Urinary bladder (tissue), 4 donors: ENCODE results near the gene RXFP1. TPM values are rescaled to one million over a fixed set of nuclear protein-coding genes. Genes with fewer than 3 reads are reported as not detected.

ENCODE experiments used
- DNase-seq: peaks from one replicate; pipeline ENCODE4 v3.0.0-alpha.2; 2015; ENCODE audit errors: extremely low spot score
- H3K27ac ChIP-seq: one replicate; pipeline ENCODE4 v1.5.1; 2013; ENCODE audit warnings: low read depth, mild to moderate bottlenecking, moderate library complexity
- H3K36me3 ChIP-seq: one replicate; pipeline ENCODE4 v1.6.1; 2013; ENCODE audit warnings: mild to moderate bottlenecking, moderate library complexity; ENCODE audit not compliant: insufficient read depth
- H3K4me1 ChIP-seq: one replicate; pipeline ENCODE4 v1.6.1; 2013; ENCODE audit warnings: mild to moderate bottlenecking, moderate library complexity; ENCODE audit not compliant: insufficient read depth
- H3K4me3 ChIP-seq: one replicate; pipeline ENCODE4 v1.5.1; 2013; ENCODE audit warnings: low read depth, low read length
- WGBS: extraction: QIAGEN DNeasy Blood & Tissue Kit; methylation state at CpG from one replicate; pipeline ENCODE4 v1.1.7; 2013; 5-methylcytosine and 5-hydroxymethylcytosine counted together
- polyA plus RNA-seq: library from polyadenylated mRNA; stranded (reverse); fragments of 200-250 nt; gene quantifications from one replicate; pipeline ENCODE4 v1.2.3, GENCODE V29; 2013
- total RNA-seq: library from RNA; depleted of rRNA; stranded (reverse); fragments of >200 nt; gene quantifications from one replicate; pipeline ENCODE4 v1.2.3, GENCODE V29; 2014
- donor health status: healthy with polysubstance abuse.
- donor health status: healthy.

RXFP1 gene
- total and polyA plus RNA-seq, 2 donors = 0.03 to 1.2 TPM

GRCh38 chr4:158532556-158533231 is 11.0 kb downstream of the RXFP1 start:
- no peak overlapping the region for H3K4me3 ChIP-seq
- no peaks in the 10 kb centered on the region for H3K36me3 ChIP-seq
- no peak overlapping the region for H3K27ac ChIP-seq
- DNase-seq = no peak
- 52% methylated on average over 6 of the region's 6 CpGs for WGBS
- peaks cover 1% of the 10 kb centered on the region for H3K4me1 ChIP-seq

GRCh38 chr4:158534727-158535126 is 13.0 kb downstream of the RXFP1 start:
- H3K4me1 ChIP-seq = peaks cover 1% of the 10 kb centered on the region
- H3K27ac ChIP-seq = no peak overlapping the region
- no peak for DNase-seq
- no peaks in the 10 kb centered on the region for H3K36me3 ChIP-seq
- 87% methylated on average over 3 of the region's 3 CpGs for WGBS
- no peak overlapping the region for H3K4me3 ChIP-seq

- WGBS = 89% methylated on average over 4 of the region's 4 CpGs
- Histone ChIP-seq H3K4me3 (no peak overlapping the region), H3K36me3 (no peaks in the 10 kb centered on the region), H3K27ac (no peak overlapping the region), H3K4me1 (peaks cover 1% of the 10 kb centered on the region)
- DNase-seq = no peak
These were observed 13.5 kb downstream of the RXFP1 start for GRCh38 chr4:158535130-158535614.

GRCh38 chr4:158536833-158537232 is 15.2 kb downstream of the RXFP1 start:
- no peaks in the 10 kb centered on the region for H3K36me3 ChIP-seq
- H3K4me1 ChIP-seq = no peaks in the 10 kb centered on the region
- H3K27ac ChIP-seq = no peak overlapping the region
- 86% methylated on average over 3 of the region's 3 CpGs for WGBS
- no peak overlapping the region for H3K4me3 ChIP-seq
- DNase-seq = no peak

GRCh38 chr4:158538176-158538575 is 16.5 kb downstream of the RXFP1 start:
- 71% methylated on average over 4 of the region's 4 CpGs for WGBS
- no peak overlapping the region for H3K27ac ChIP-seq
- H3K4me3 ChIP-seq = no peak overlapping the region
- H3K36me3 ChIP-seq = no peaks in the 10 kb centered on the region
- no peak for DNase-seq
- no peaks in the 10 kb centered on the region for H3K4me1 ChIP-seq

- DNase-seq = no peak
- Histone ChIP-seq H3K4me3 (no peak overlapping the region), H3K27ac (no peak overlapping the region), H3K4me1 (no peaks in the 10 kb centered on the region), H3K36me3 (no peaks in the 10 kb centered on the region)
- 73% methylated on average over 4 of the region's 4 CpGs for WGBS
These were observed 17.2 kb downstream of the RXFP1 start for GRCh38 chr4:158538911-158539310.

GRCh38 chr4:158540125-158540907 is 18.6 kb downstream of the RXFP1 start:
- Histone ChIP-seq H3K36me3 (no peaks in the 10 kb centered on the region), H3K4me1 (no peaks in the 10 kb centered on the region), H3K27ac (no peak overlapping the region), H3K4me3 (no peak overlapping the region)
- DNase-seq = no peak
- 74% methylated on average over 9 of the region's 9 CpGs for WGBS

GRCh38 chr4:158541506-158541905 is 19.8 kb downstream of the RXFP1 start:
- Histone ChIP-seq H3K4me1 (no peaks in the 10 kb centered on the region), H3K4me3 (no peak overlapping the region), H3K36me3 (no peaks in the 10 kb centered on the region), H3K27ac (no peak overlapping the region)
- WGBS = 86% methylated on average over 5 of the region's 5 CpGs
- DNase-seq = no peak

GRCh38 chr4:158543191-158543590 is 21.5 kb downstream of the RXFP1 start:
- Histone ChIP-seq H3K4me3 (no peak overlapping the region), H3K4me1 (no peaks in the 10 kb centered on the region), H3K36me3 (no peaks in the 10 kb centered on the region), H3K27ac (no peak overlapping the region)
- WGBS = 84% methylated on average over 1 of the region's 1 CpG
- no peak for DNase-seq

- 98% methylated on average over 1 of the region's 1 CpG for WGBS
- Histone ChIP-seq H3K4me1 (no peaks in the 10 kb centered on the region), H3K4me3 (no peak overlapping the region), H3K27ac (no peak overlapping the region), H3K36me3 (no peaks in the 10 kb centered on the region)
- no peak for DNase-seq
These were observed 22.5 kb downstream of the RXFP1 start for GRCh38 chr4:158544141-158544540.

- no peaks in the 10 kb centered on the region for H3K36me3 ChIP-seq
- 80% methylated on average over 3 of the region's 3 CpGs for WGBS
- H3K27ac ChIP-seq = no peak overlapping the region
- H3K4me1 ChIP-seq = no peaks in the 10 kb centered on the region
- no peak overlapping the region for H3K4me3 ChIP-seq
- no peak for DNase-seq
These were observed 31.7 kb downstream of the RXFP1 start for GRCh38 chr4:158553364-158553763.

- H3K36me3 ChIP-seq = no peaks in the 10 kb centered on the region
- H3K4me3 ChIP-seq = no peak overlapping the region
- WGBS = 88% methylated on average over 6 of the region's 6 CpGs
These were observed 38.6 kb downstream of the RXFP1 start for GRCh38 chr4:158560284-158560683.

GRCh38 chr4:158566860-158567259 is 45.2 kb downstream of the RXFP1 start:
- no peak for DNase-seq
- Histone ChIP-seq H3K4me1 (no peaks in the 10 kb centered on the region), H3K27ac (no peak overlapping the region), H3K4me3 (no peak overlapping the region), H3K36me3 (no peaks in the 10 kb centered on the region)
- WGBS = 95% methylated on average over 18 of the region's 18 CpGs

More at GRCh38 chr4:158560284-158560683, 38.6 kb downstream of the RXFP1 start:
- H3K4me1 ChIP-seq = no peaks in the 10 kb centered on the region
- no peak for DNase-seq
- H3K27ac ChIP-seq = no peak overlapping the region

- WGBS = 80% methylated on average over 6 of the region's 6 CpGs
- Histone ChIP-seq H3K27ac (no peak overlapping the region), H3K4me3 (no peak overlapping the region), H3K4me1 (no peaks in the 10 kb centered on the region), H3K36me3 (no peaks in the 10 kb centered on the region)
- DNase-seq = no peak
These were observed 50.1 kb downstream of the RXFP1 start for GRCh38 chr4:158571736-158572135.
